Astrocyte of the spinal cord (primary cell): ENCODE data around the gene EEF1G.
"Not testable (repeated sequence)": the region's sequence is repeated elsewhere in the genome, so short reads cannot be mapped to it uniquely, and the experiment has no call there.

Source experiments
- DNase-seq: peaks from one replicate; pipeline ENCODE4 v3.0.0; 2011; ENCODE audit warnings: low read depth, low spot score
- H3K4me3 ChIP-seq: 2 replicates; pipeline ENCODE4 v1.5.1; 2011; ENCODE audit warnings: low read depth, mild to moderate bottlenecking, low read length, moderate library complexity
- CTCF ChIP-seq: IDR thresholded peaks from 2 replicates; pipeline ENCODE4 v1.5.1; 2012; ENCODE audit warnings: low read depth, mild to moderate bottlenecking, low read length, inconsistent platforms
- in situ Hi-C: cut with HindIII; loops from 2 replicates; pipeline ENCODE4 v1.10.0; 2017; ENCODE audit warnings: low sequenced_read_pairs

The EEF1G gene

GRCh38 chr11:62567018-62567633, 6.6 kb downstream of the EEF1G start:
- no peak overlapping the region for H3K4me3 ChIP-seq
- TF ChIP-seq CTCF, result no peak
- in situ Hi-C loops, result no loop called here
- no peak for DNase-seq

- in situ Hi-C loops, result no loop called here
- DNase-seq, result no peak
- H3K4me3 ChIP-seq, result no peak overlapping the region
- TF ChIP-seq CTCF, result no peak
These were observed 7.4 kb downstream of the EEF1G start for GRCh38 chr11:62566247-62566646.

- no peak for DNase-seq
- TF ChIP-seq CTCF, result no peak
- in situ Hi-C loops, result no loop called here
- no peak overlapping the region for H3K4me3 ChIP-seq
These were observed 8.4 kb downstream of the EEF1G start for GRCh38 chr11:62565100-62565802.

- H3K4me3 ChIP-seq, in situ Hi-C loops, DNase-seq: not testable (repeated sequence)
These were observed 11.9 kb downstream of the EEF1G start for GRCh38 chr11:62561677-62562230.

GRCh38 chr11:62560566-62561103, 13.1 kb downstream of the EEF1G start:
- H3K4me3 ChIP-seq, result no peak overlapping the region
- peak; percentile 91 for TF ChIP-seq CTCF
- in situ Hi-C loops, result no loop called here
- DNase-seq, result peak; percentile 97

DNA sequence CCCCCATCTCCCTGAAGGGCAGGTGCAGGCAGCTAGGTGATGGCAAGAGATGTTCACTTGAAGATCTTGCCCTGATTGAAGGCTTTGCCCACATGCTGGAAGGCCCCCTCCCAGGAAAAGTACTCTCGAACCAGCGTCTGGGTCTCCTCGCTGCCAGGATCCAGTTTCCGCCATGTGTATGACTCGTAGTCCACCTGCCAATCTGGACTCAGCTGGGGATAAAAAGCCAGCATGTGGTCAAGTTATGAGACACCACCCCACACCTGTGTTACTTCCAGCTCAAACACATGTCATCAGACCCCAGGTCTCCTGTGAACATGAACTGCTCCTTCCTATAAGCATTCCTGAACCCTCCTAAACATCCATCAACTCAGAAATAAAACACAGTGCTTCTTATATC, 14.1 kb downstream of the EEF1G start:
- H3K4me3 ChIP-seq, DNase-seq, in situ Hi-C loops: not testable (repeated sequence)

- no peak for TF ChIP-seq CTCF
- in situ Hi-C loops, result no loop called here
- H3K4me3 ChIP-seq, result no peak overlapping the region
- DNase-seq, result no peak
These were observed 14.5 kb downstream of the EEF1G start for GRCh38 chr11:62559204-62559603.
